Retinal pigment epithelial cell (primary cell): Measurements from ENCODE around the gene IFI27.

ENCODE experiments used
- DNase-seq: peaks from one replicate; pipeline ENCODE4 v3.0.0-alpha.2; 2010; ENCODE audit warnings: low read depth
- H3K4me3 ChIP-seq: 2 replicates; pipeline ENCODE4 v1.5.1; 2011; ENCODE audit warnings: mild to moderate bottlenecking, low read length, control low read depth, moderate library complexity
- CTCF ChIP-seq: conservative IDR thresholded peaks from 2 replicates; pipeline ENCODE4 v1.5.1; 2011; ENCODE audit warnings: low read depth, low read length, control low read depth, inconsistent platforms

IFI27 gene

GRCh38 chr14:94089479-94089878 is 21.1 kb upstream of the IFI27 start:
- no peak for TF ChIP-seq CTCF

GRCh38 chr14:94093418-94093817 is 17.1 kb upstream of the IFI27 start:
- no peak overlapping the region for H3K4me3 ChIP-seq
- no peak for TF ChIP-seq CTCF
- no peak for DNase-seq

More at GRCh38 chr14:94089479-94089878, 21.1 kb upstream of the IFI27 start:
- no peak for DNase-seq
- no peak overlapping the region for H3K4me3 ChIP-seq

- DNase-seq, result no peak
- TF ChIP-seq CTCF, result no peak
These were observed 13.4 kb upstream of the IFI27 start for GRCh38 chr14:94097091-94097490.

GRCh38 chr14:94098326-94098992 is 12.1 kb upstream of the IFI27 start:
- DNase-seq, result no peak
- no peak overlapping the region for H3K4me3 ChIP-seq
- TF ChIP-seq CTCF, result no peak

More at GRCh38 chr14:94097091-94097490, 13.4 kb upstream of the IFI27 start:
- H3K4me3 ChIP-seq, result no peak overlapping the region

- TF ChIP-seq CTCF, result no peak
- no peak for DNase-seq
These were observed 11.5 kb upstream of the IFI27 start for GRCh38 chr14:94099006-94099405.

GRCh38 chr14:94100847-94101246 is 9.7 kb upstream of the IFI27 start:
- H3K4me3 ChIP-seq, result no peak overlapping the region
- TF ChIP-seq CTCF, result no peak
- DNase-seq, result no peak

More at GRCh38 chr14:94099006-94099405, 11.5 kb upstream of the IFI27 start:
- no peak overlapping the region for H3K4me3 ChIP-seq

GRCh38 chr14:94101748-94102147 is 8.8 kb upstream of the IFI27 start:
- no peak for TF ChIP-seq CTCF
- H3K4me3 ChIP-seq, result no peak overlapping the region
- no peak for DNase-seq
